ENCODE measurements around the gene TMEM38B.
"Not testable (repeated sequence)": the region's sequence is repeated elsewhere in the genome, so short reads cannot be mapped to it uniquely, and the experiment has no call there.

TMEM38B gene

GRCh38 chr9:105725370-105725769 lies 31.0 kb downstream of the TMEM38B start:
- DNase-seq: no peak
- peaks cover 5% of the 10 kb centered on the region for H3K9me3 Mint-ChIP-seq
- H3K4me1 Mint-ChIP-seq (ENCODE audit: low read depth): no peaks in the 10 kb centered on the region
- no peak overlapping the region for H3K4me3 Mint-ChIP-seq
- H3K36me3 Mint-ChIP-seq (ENCODE audit: low read depth): peaks cover 54% of the 10 kb centered on the region
- H3K27me3 Mint-ChIP-seq: no peaks in the 10 kb centered on the region
- H3K27ac Mint-ChIP-seq: no peak overlapping the region

GRCh38 chr9:105728230-105728629 lies 33.9 kb downstream of the TMEM38B start:
- not testable (repeated sequence) for H3K27ac Mint-ChIP-seq; H3K4me1 Mint-ChIP-seq (ENCODE audit: low read depth); H3K27me3 Mint-ChIP-seq; DNase-seq; H3K4me3 Mint-ChIP-seq
- Mint-ChIP-seq H3K9me3 (peaks cover 14% of the 10 kb centered on the region), H3K36me3 (ENCODE audit: low read depth) (peaks cover 71% of the 10 kb centered on the region)

- H3K4me3 Mint-ChIP-seq: not testable (repeated sequence)
- peaks cover 41% of the 10 kb centered on the region for H3K9me3 Mint-ChIP-seq
These were observed 37.1 kb downstream of the TMEM38B start for GRCh38 chr9:105731420-105731819.

GRCh38 chr9:105735366-105735765 lies 41.0 kb downstream of the TMEM38B start:
- no peak overlapping the region for H3K4me3 Mint-ChIP-seq
- no peak overlapping the region for H3K27ac Mint-ChIP-seq
- no peaks in the 10 kb centered on the region for H3K27me3 Mint-ChIP-seq
- peaks cover 42% of the 10 kb centered on the region for H3K9me3 Mint-ChIP-seq
- no peak for DNase-seq
- H3K36me3 Mint-ChIP-seq (ENCODE audit: low read depth): peaks cover 98% of the 10 kb centered on the region
- no peaks in the 10 kb centered on the region for H3K4me1 Mint-ChIP-seq (ENCODE audit: low read depth)

More at GRCh38 chr9:105731420-105731819, 37.1 kb downstream of the TMEM38B start:
- H3K4me1 Mint-ChIP-seq (ENCODE audit: low read depth); H3K27ac Mint-ChIP-seq; DNase-seq; H3K27me3 Mint-ChIP-seq: not testable (repeated sequence)
- peaks cover 94% of the 10 kb centered on the region for H3K36me3 Mint-ChIP-seq (ENCODE audit: low read depth)

DNA sequence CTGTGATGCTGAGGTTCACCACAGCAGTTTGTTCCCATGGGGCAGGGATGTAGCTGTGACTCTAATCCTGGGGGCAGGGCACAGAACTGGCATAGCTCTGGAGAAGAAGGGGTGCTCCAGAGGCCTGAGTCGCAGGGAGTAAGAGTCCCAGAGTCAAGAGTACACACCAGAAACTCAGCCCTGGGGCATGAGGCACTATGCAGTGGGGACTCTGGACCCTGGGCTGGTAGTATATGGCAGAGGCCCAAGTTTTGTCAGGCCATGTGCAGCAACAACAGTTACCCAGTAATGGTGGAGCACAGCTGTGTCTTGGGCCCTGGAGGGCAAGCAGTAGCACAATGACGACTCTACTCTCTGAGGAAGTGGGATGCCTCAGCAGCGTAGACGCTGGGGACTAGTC lies 42.9 kb downstream of the TMEM38B start:
- no peak overlapping the region for H3K4me3 Mint-ChIP-seq
- peaks cover 97% of the 10 kb centered on the region for H3K36me3 Mint-ChIP-seq (ENCODE audit: low read depth)
- H3K4me1 Mint-ChIP-seq (ENCODE audit: low read depth): no peaks in the 10 kb centered on the region

GRCh38 chr9:105742088-105742487 lies 47.7 kb downstream of the TMEM38B start:
- Mint-ChIP-seq H3K36me3 (ENCODE audit: low read depth) (peaks cover 69% of the 10 kb centered on the region), H3K4me3 (no peak overlapping the region), H3K27me3 (no peaks in the 10 kb centered on the region), H3K9me3 (no peaks in the 10 kb centered on the region), H3K27ac (no peak overlapping the region), H3K4me1 (ENCODE audit: low read depth) (no peaks in the 10 kb centered on the region)
- DNase-seq: no peak

More for the DNA sequence above, 42.9 kb downstream of the TMEM38B start:
- peaks cover 42% of the 10 kb centered on the region for H3K9me3 Mint-ChIP-seq
- H3K27me3 Mint-ChIP-seq: no peaks in the 10 kb centered on the region
- DNase-seq: no peak
- no peak overlapping the region for H3K27ac Mint-ChIP-seq

- H3K9me3 Mint-ChIP-seq: peaks cover 14% of the 10 kb centered on the region
These were observed 53.0 kb downstream of the TMEM38B start for GRCh38 chr9:105747325-105747724.

GRCh38 chr9:105751761-105752160 lies 57.4 kb downstream of the TMEM38B start:
- Mint-ChIP-seq H3K27ac (no peak overlapping the region), H3K27me3 (no peaks in the 10 kb centered on the region), H3K4me1 (ENCODE audit: low read depth) (no peaks in the 10 kb centered on the region), H3K9me3 (peaks cover 45% of the 10 kb centered on the region), H3K4me3 (no peak overlapping the region), H3K36me3 (ENCODE audit: low read depth) (peaks cover 86% of the 10 kb centered on the region)
- no peak for DNase-seq

More at GRCh38 chr9:105747325-105747724, 53.0 kb downstream of the TMEM38B start:
- H3K27me3 Mint-ChIP-seq; H3K4me1 Mint-ChIP-seq (ENCODE audit: low read depth); DNase-seq; H3K27ac Mint-ChIP-seq; H3K4me3 Mint-ChIP-seq: not testable (repeated sequence)
- peaks cover 72% of the 10 kb centered on the region for H3K36me3 Mint-ChIP-seq (ENCODE audit: low read depth)

DNA sequence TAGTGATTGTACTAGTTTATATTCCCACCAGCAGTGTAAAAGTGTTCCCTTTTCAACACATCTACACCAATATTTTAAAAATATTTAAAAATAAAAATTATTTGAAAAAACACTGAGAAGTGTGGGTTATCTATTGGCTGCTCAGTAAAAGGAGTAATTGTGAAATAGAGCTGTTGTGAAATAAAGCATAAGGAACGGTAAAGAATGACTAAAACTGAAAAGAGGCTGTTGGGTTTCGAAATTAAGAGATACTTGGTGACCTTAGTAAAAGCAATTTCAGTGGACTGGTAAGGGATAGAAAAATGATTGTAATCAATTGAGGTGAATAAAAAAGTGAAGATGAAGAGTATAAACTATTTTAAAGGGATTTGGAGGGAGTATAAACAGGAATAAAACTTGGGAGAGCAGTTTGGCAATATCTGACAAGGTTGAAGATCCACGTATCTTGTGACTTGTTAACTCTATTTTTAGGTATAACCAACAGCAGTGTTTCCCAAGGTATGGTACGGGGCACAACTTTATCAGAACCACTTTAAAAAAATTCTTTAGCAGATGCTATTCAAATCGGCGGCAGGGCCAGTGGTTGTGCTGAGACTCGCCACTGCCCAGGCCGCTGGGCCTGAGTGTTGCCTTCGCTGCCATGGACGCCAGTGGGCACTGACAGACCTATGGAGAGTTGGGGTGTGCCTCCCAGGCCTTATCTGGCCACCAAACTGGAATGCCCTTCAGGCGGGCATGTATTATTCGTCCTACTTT lies 63.3 kb downstream of the TMEM38B start:
- Mint-ChIP-seq H3K27me3 (no peaks in the 10 kb centered on the region), H3K27ac (no peak overlapping the region), H3K4me1 (ENCODE audit: low read depth) (no peaks in the 10 kb centered on the region), H3K9me3 (peaks cover 52% of the 10 kb centered on the region), H3K4me3 (no peak overlapping the region), H3K36me3 (ENCODE audit: low read depth) (peaks cover 54% of the 10 kb centered on the region)
- no peak for DNase-seq

DNA sequence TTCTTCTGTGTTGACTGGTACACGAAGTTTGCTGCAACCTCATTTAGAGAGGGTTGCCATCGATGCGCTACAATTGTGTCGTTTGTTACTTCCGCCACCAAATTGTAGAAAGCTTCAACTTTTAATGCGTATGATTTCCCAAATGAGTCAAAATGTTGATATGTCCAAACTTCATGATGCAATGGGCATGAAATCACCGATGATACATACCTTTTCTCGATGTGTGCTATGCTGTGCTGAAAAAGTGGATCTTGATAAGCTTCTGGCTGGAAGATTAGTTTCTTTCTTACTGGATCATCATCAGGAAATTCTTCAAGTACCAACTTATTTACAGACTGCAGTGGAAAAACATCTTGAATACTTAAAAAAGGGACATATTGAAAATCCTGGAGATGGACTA lies 65.7 kb downstream of the TMEM38B start:
- Mint-ChIP-seq H3K4me1 (ENCODE audit: low read depth) (no peaks in the 10 kb centered on the region), H3K4me3 (no peak overlapping the region), H3K36me3 (ENCODE audit: low read depth) (peaks cover 36% of the 10 kb centered on the region), H3K9me3 (peaks cover 30% of the 10 kb centered on the region), H3K27ac (no peak overlapping the region), H3K27me3 (no peaks in the 10 kb centered on the region)
- DNase-seq: no peak

- not testable (repeated sequence) for H3K4me1 Mint-ChIP-seq (ENCODE audit: low read depth); H3K4me3 Mint-ChIP-seq; DNase-seq; H3K27ac Mint-ChIP-seq; H3K27me3 Mint-ChIP-seq
- Mint-ChIP-seq H3K36me3 (ENCODE audit: low read depth) (peaks cover 54% of the 10 kb centered on the region), H3K9me3 (peaks cover 12% of the 10 kb centered on the region)
These were observed 88.5 kb downstream of the TMEM38B start for GRCh38 chr9:105782561-105783494.

GRCh38 chr9:105783495-105783872 lies 89.1 kb downstream of the TMEM38B start:
- not testable (repeated sequence) for DNase-seq; H3K4me3 Mint-ChIP-seq; H3K4me1 Mint-ChIP-seq (ENCODE audit: low read depth); H3K27ac Mint-ChIP-seq; H3K27me3 Mint-ChIP-seq
- Mint-ChIP-seq H3K9me3 (peaks cover 15% of the 10 kb centered on the region), H3K36me3 (ENCODE audit: low read depth) (peaks cover 58% of the 10 kb centered on the region)

- DNase-seq; H3K4me1 Mint-ChIP-seq (ENCODE audit: low read depth); H3K27ac Mint-ChIP-seq; H3K4me3 Mint-ChIP-seq; H3K27me3 Mint-ChIP-seq: not testable (repeated sequence)
- peaks cover 88% of the 10 kb centered on the region for H3K36me3 Mint-ChIP-seq (ENCODE audit: low read depth)
- H3K9me3 Mint-ChIP-seq: peaks cover 31% of the 10 kb centered on the region
These were observed 92.5 kb downstream of the TMEM38B start for GRCh38 chr9:105786796-105787195.

GRCh38 chr9:105816202-105816744 lies 121.9 kb downstream of the TMEM38B start:
- H3K27ac Mint-ChIP-seq: no peak overlapping the region
- H3K4me1 Mint-ChIP-seq (ENCODE audit: low read depth): no peaks in the 10 kb centered on the region
- no peak for DNase-seq
- H3K4me3 Mint-ChIP-seq: no peak overlapping the region
- peaks cover 38% of the 10 kb centered on the region for H3K9me3 Mint-ChIP-seq
- H3K36me3 Mint-ChIP-seq (ENCODE audit: low read depth): no peaks in the 10 kb centered on the region
- no peaks in the 10 kb centered on the region for H3K27me3 Mint-ChIP-seq

All from activated T-cell treated with anti-CD3 and anti-CD28 coated beads, Interleukin-2, amount 50 U/mL, for 24 hours (primary cell).